CD4-positive, CD25-positive, alpha-beta regulatory T cell (primary cell): ENCODE measurements around the gene IARS1. TPM values are rescaled to one million over a fixed set of nuclear protein-coding genes. Genes with fewer than 3 reads are reported as not detected.

Experiments
- ATAC-seq, 2 donors: fragments of 150-1000 bp; cut with Tn5 transposase; one replicate each; pipeline ENCODE4 v1.10.0; 2021; ENCODE audit warnings: low read depth in 2 of 2, moderate number of reproducible peaks in 2 of 2, moderate library complexity in 1 of 2
- DNase-seq, 3 donors: peaks; one replicate each; pipeline versions ENCODE4 v3.0.0 to v3.0.0-alpha.2; 2012 to 2022; ENCODE audit warnings: mixed read lengths in 1 of 3
- H3K27ac ChIP-seq: one replicate; pipeline ENCODE4 v1.7.0; 2013; ENCODE audit warnings: mild to moderate bottlenecking, low read length; ENCODE audit not compliant: insufficient read depth, poor library complexity, severe bottlenecking
- H3K27me3 ChIP-seq: one replicate; pipeline ENCODE4 v1.7.0; 2013; ENCODE audit warnings: low read length; ENCODE audit not compliant: control insufficient read depth, insufficient read depth
- H3K36me3 ChIP-seq: one replicate; pipeline ENCODE4 v1.7.0; 2013; ENCODE audit warnings: mild to moderate bottlenecking, low read length, moderate library complexity; ENCODE audit not compliant: control insufficient read depth, insufficient read depth
- H3K4me1 ChIP-seq: 2 replicates; pipeline ENCODE4 v1.7.0; 2013; ENCODE audit warnings: mild to moderate bottlenecking, low read length; ENCODE audit not compliant: insufficient read depth, control insufficient read depth, poor library complexity, severe bottlenecking
- H3K4me3 ChIP-seq: one replicate; pipeline ENCODE4 v1.7.0; 2013; ENCODE audit warnings: low read depth, mild to moderate bottlenecking, low read length, moderate library complexity
- H3K9me3 ChIP-seq, 2 experiments: 1 replicate in 1 of 2; 2 replicates in 1 of 2; pipeline ENCODE4 v1.7.0; 2013; ENCODE audit warnings: low read length in 2 of 2, mild to moderate bottlenecking in 1 of 2, moderate library complexity in 1 of 2; ENCODE audit not compliant: control insufficient read depth in 2 of 2
- H3K27ac Mint-ChIP-seq, 3 donors: one replicate each; pipeline ENCODE4 v1.8.0; 2020 to 2022; ENCODE audit warnings: mild to moderate bottlenecking in 3 of 3, mixed read lengths in 3 of 3, moderate library complexity in 2 of 3
- H3K27me3 Mint-ChIP-seq: one replicate; pipeline ENCODE4 v1.8.0; 2022; ENCODE audit warnings: mild to moderate bottlenecking, mixed read lengths
- H3K36me3 Mint-ChIP-seq: one replicate; pipeline ENCODE4 v1.8.0; 2020; ENCODE audit warnings: mixed read lengths
- H3K4me1 Mint-ChIP-seq, 4 donors: one replicate each; pipeline ENCODE4 v1.8.0; 2020 to 2022; ENCODE audit warnings: mixed read lengths in 4 of 4, mild to moderate bottlenecking in 1 of 4
- H3K4me3 Mint-ChIP-seq, 4 donors: one replicate each; pipeline ENCODE4 v1.8.0; 2020 to 2022; ENCODE audit warnings: mild to moderate bottlenecking in 4 of 4, mixed read lengths in 4 of 4, moderate library complexity in 3 of 4
- H3K9me3 Mint-ChIP-seq, 7 donors: one replicate each; pipeline ENCODE4 v1.8.0; 2020 to 2022; ENCODE audit warnings: mixed read lengths in 7 of 7, mild to moderate bottlenecking in 3 of 7, moderate library complexity in 2 of 7
- polyA plus RNA-seq, 4 donors: library from polyadenylated mRNA; unstranded; fragments of 300-500 nt; fragmentation: Illumina TruSeq; gene quantifications; one replicate each; pipeline ENCODE4 v1.2.3, GENCODE V29; 2021
- total RNA-seq: library from RNA; stranded (reverse); gene quantifications from one replicate; pipeline ENCODE4 v1.2.3, GENCODE V29; 2022

The IARS1 gene
- total and polyA plus RNA-seq, 5 donors from 2014 or later = 51.1 to 67.1 (median 52.1) TPM

- Histone ChIP-seq H3K27ac (peak overlapping the region; percentile 81), H3K4me3 (peak overlapping the region; percentile 98), H3K27me3 (no peaks in the 10 kb centered on the region), H3K9me3 (no peaks in the 10 kb centered on the region), H3K4me1 (peaks cover 37% of the 10 kb centered on the region), H3K36me3 (peaks cover 24% of the 10 kb centered on the region)
- H3K4me3 Mint-ChIP-seq = peak overlapping the region; percentile 95 to 99 (median 99)
- H3K9me3 Mint-ChIP-seq = no peaks in the 10 kb centered on the region
- peaks cover 32% of the 10 kb centered on the region for H3K36me3 Mint-ChIP-seq
- no peak for ATAC-seq
- H3K27ac Mint-ChIP-seq = peak overlapping the region; percentile 98 to 99 (median 99)
- peaks cover 19 to 77% (median 54%) of the 10 kb centered on the region in 4 donors for H3K4me1 Mint-ChIP-seq
- DNase-seq = peak in 2 of 3 donors; percentile 5 to 28
- peaks cover 5% of the 10 kb centered on the region for H3K27me3 Mint-ChIP-seq
Observed at GRCh38 chr9:92294297-92294676, 790 bp upstream of the IARS1 start.

- DNase-seq (no peak), ATAC-seq (no peak)
- peak overlapping the region; percentile 68 for H3K27ac ChIP-seq
- H3K9me3 Mint-ChIP-seq = no peaks in the 10 kb centered on the region
- H3K36me3 ChIP-seq = peaks cover 19% of the 10 kb centered on the region
- peaks cover 27% of the 10 kb centered on the region for H3K36me3 Mint-ChIP-seq
- peaks cover 24 to 76% (median 54%) of the 10 kb centered on the region in 4 donors for H3K4me1 Mint-ChIP-seq
- peaks cover 5% of the 10 kb centered on the region for H3K27me3 Mint-ChIP-seq
- H3K4me1 ChIP-seq = peaks cover 37% of the 10 kb centered on the region
- no peaks in the 10 kb centered on the region for H3K27me3 ChIP-seq
- H3K9me3 ChIP-seq = no peaks in the 10 kb centered on the region
- H3K27ac Mint-ChIP-seq = peak overlapping the region; percentile 79 to 99 (median 98)
- H3K4me3 ChIP-seq = peak overlapping the region; percentile 98
- peak overlapping the region; percentile 95 to 99 (median 99) for H3K4me3 Mint-ChIP-seq
Observed at GRCh38 chr9:92293075-92293354, 482 bp downstream of the IARS1 start.

GRCh38 chr9:92292338-92293074 lies 991 bp downstream of the IARS1 start:
- Histone ChIP-seq H3K36me3 (peaks cover 20% of the 10 kb centered on the region), H3K4me3 (peak overlapping the region; percentile 98), H3K27ac (peak overlapping the region; percentile 68), H3K27me3 (no peaks in the 10 kb centered on the region), H3K4me1 (peaks cover 37% of the 10 kb centered on the region), H3K9me3 (no peaks in the 10 kb centered on the region)
- H3K27ac Mint-ChIP-seq = peak overlapping the region; percentile 79 to 99 (median 98)
- peaks cover 5% of the 10 kb centered on the region for H3K27me3 Mint-ChIP-seq
- H3K4me3 Mint-ChIP-seq = peak overlapping the region; percentile 95 to 99 (median 99)
- H3K9me3 Mint-ChIP-seq = no peaks in the 10 kb centered on the region
- DNase-seq = no peak
- H3K36me3 Mint-ChIP-seq = peaks cover 23% of the 10 kb centered on the region
- ATAC-seq = no peak
- peaks cover 23 to 74% (median 53%) of the 10 kb centered on the region in 4 donors for H3K4me1 Mint-ChIP-seq

GRCh38 chr9:92291577-92291976 lies 1.9 kb downstream of the IARS1 start:
- H3K4me1 Mint-ChIP-seq = peaks cover 23 to 68% (median 52%) of the 10 kb centered on the region in 4 donors
- no peak for DNase-seq
- peaks cover 24% of the 10 kb centered on the region for H3K36me3 ChIP-seq
- H3K9me3 Mint-ChIP-seq = no peaks in the 10 kb centered on the region
- H3K27me3 ChIP-seq = no peaks in the 10 kb centered on the region
- peak overlapping the region in 1 of 3 donors; percentile 42 for H3K27ac Mint-ChIP-seq
- peak overlapping the region; percentile 16 for H3K4me3 ChIP-seq
- ATAC-seq = no peak
- no peaks in the 10 kb centered on the region for H3K9me3 ChIP-seq
- H3K27ac ChIP-seq = peak overlapping the region; percentile 43
- peaks cover 21% of the 10 kb centered on the region for H3K36me3 Mint-ChIP-seq
- peak overlapping the region in 2 of 4 donors; percentile 99 for H3K4me3 Mint-ChIP-seq
- peaks cover 5% of the 10 kb centered on the region for H3K27me3 Mint-ChIP-seq
- H3K4me1 ChIP-seq = peaks cover 37% of the 10 kb centered on the region

- H3K27ac ChIP-seq = peak overlapping the region; percentile 43
- H3K4me1 Mint-ChIP-seq = peaks cover 23 to 64% (median 50%) of the 10 kb centered on the region in 4 donors
- H3K27me3 ChIP-seq = no peaks in the 10 kb centered on the region
- peak overlapping the region; percentile 16 for H3K4me3 ChIP-seq
- peaks cover 31% of the 10 kb centered on the region for H3K36me3 ChIP-seq
- peaks cover 37% of the 10 kb centered on the region for H3K4me1 ChIP-seq
- peaks cover 21% of the 10 kb centered on the region for H3K36me3 Mint-ChIP-seq
- H3K27me3 Mint-ChIP-seq = peaks cover 5% of the 10 kb centered on the region
- no peak for DNase-seq
- no peaks in the 10 kb centered on the region for H3K9me3 ChIP-seq
- no peak for ATAC-seq
- H3K27ac Mint-ChIP-seq = peak overlapping the region; percentile 42 to 69 (median 59)
- no peaks in the 10 kb centered on the region for H3K9me3 Mint-ChIP-seq
- peak overlapping the region; percentile 19 to 86 (median 72) for H3K4me3 Mint-ChIP-seq
Observed at GRCh38 chr9:92290785-92291429, 2.6 kb downstream of the IARS1 start.

- Histone ChIP-seq H3K36me3 (peaks cover 41% of the 10 kb centered on the region), H3K9me3 (no peaks in the 10 kb centered on the region), H3K27me3 (no peaks in the 10 kb centered on the region), H3K4me3 (no peak overlapping the region), H3K27ac (no peak overlapping the region), H3K4me1 (peaks cover 33% of the 10 kb centered on the region)
- Mint-ChIP-seq H3K27ac (peak overlapping the region in 1 of 3 donors; percentile 37), H3K4me1 (peaks cover 26 to 55% (median 52%) of the 10 kb centered on the region in 4 donors), H3K36me3 (peaks cover 31% of the 10 kb centered on the region), H3K27me3 (peaks cover 5% of the 10 kb centered on the region), H3K4me3 (peak overlapping the region in 1 of 4 donors; percentile 39), H3K9me3 (no peaks in the 10 kb centered on the region)
- DNase-seq = no peak
- no peak for ATAC-seq
Observed at GRCh38 chr9:92289708-92290390, 3.6 kb downstream of the IARS1 start.

GRCh38 chr9:92279302-92279701 lies 14.2 kb downstream of the IARS1 start:
- Mint-ChIP-seq H3K27me3 (no peaks in the 10 kb centered on the region), H3K27ac (peak overlapping the region in 2 of 3 donors; percentile 17 to 30)
- no peak for ATAC-seq

More at GRCh38 chr9:92279302-92279701, 14.2 kb downstream of the IARS1 start:
- Histone ChIP-seq H3K9me3 (no peaks in the 10 kb centered on the region), H3K27ac (no peak overlapping the region), H3K27me3 (no peaks in the 10 kb centered on the region), H3K4me1 (peaks cover 6% of the 10 kb centered on the region), H3K4me3 (no peak overlapping the region), H3K36me3 (peaks cover 89% of the 10 kb centered on the region)
- no peak overlapping the region for H3K4me3 Mint-ChIP-seq
- no peak for DNase-seq
- H3K36me3 Mint-ChIP-seq = peaks cover 47% of the 10 kb centered on the region
- no peaks in the 10 kb centered on the region for H3K9me3 Mint-ChIP-seq
- peaks cover 4 to 30% (median 15%) of the 10 kb centered on the region in 4 donors for H3K4me1 Mint-ChIP-seq
